ENCODE measurements around the gene PRSS50. TPM values are rescaled to one million over a fixed set of nuclear protein-coding genes. Genes with fewer than 3 reads are reported as not detected.

Gene PRSS50
- total RNA-seq, 1 experiment from 2014 or later: not detected

DNA sequence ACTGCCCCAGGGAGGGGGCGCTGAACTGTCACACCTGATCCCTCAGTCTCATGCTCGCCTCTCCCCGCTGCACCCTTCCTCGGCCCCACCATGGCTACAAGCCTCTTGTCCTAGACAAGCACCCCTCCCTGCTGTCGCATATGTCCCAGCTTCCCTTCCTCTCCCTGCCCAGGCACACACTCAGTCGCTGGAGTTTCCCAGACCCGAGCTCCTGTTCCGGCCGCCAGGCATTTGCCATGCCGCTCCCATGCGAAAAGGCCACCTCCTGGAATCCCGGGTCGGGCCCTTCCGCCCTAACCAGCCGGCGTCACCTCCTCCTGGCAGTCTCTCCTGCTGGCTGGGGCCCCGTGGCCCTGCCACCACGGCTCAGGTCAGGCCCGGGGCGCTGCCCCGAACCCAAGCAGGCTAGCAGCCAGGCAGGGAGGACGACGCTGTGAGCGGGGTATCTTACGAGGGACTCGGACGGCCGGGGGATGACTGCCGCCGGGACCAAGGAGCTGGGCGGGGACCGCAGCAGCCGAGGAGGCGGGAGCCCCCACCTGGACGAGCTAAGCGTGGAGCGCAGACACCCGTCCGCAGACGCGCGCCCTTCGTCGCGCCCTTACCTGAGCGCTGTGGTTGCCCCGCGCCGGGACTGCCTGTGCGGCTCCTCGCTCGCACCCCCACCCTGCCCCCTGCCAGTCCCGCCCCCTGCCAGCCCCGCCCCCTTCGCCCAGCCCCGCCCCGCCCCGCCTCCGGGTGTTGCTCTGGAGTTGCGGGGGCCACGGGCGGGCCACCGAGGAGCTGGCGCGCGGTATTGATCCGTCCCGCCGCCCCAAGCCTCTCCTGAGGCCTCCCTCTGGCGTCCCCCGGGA, 24.4 kb downstream of the PRSS50 start, which contains the start of gene ALS2CL:
Gene ALS2CL (minus strand): TSS at position 642 of the 854 bp plus-strand sequence. CDS start 4,239 bp downstream, outside the sequence.
- DNase-seq (ENCODE audit: low read depth, low spot score): no peak
- TSS peak; percentile 67 for BruUV-seq (replicated peaks)
- H3K79me2 ChIP-seq (ENCODE audit: insufficient read depth, low read length): no peaks in the 10 kb centered on the region
- peak within 1 kb of the TSS; percentile 52 to 67 for H3K4me3 ChIP-seq (replicated peaks in 1 of 2; ENCODE audit: low read depth in 1 of 2, low read length in 2 of 2)
- peak; percentile 68 for ATAC-seq
- H3K27me3 ChIP-seq (ENCODE audit: insufficient read depth, low read length): no peaks in the 10 kb centered on the region
- ChIA-PET CTCF (interaction anchor here (0.9 to 1.3 kb wide), 3 partner anchors 27 to 167 kb away, joined by 3 to 4 read pairs (median 3); no protein-coding TSS in a partner anchor), POLR2A (interaction anchor here (0.6 to 1.2 kb wide), 3 partner anchors 9 to 208 kb away, joined by 3 to 4 read pairs (median 3); no protein-coding TSS in a partner anchor), RAD21 (ENCODE audit: low non-redundant PET in 1 of 2, low total read pairs in 2 of 2, uncharacterized antibody in 2 of 2, unreplicated experiment in 2 of 2) (no interaction called here)
- peak within 1 kb of the TSS; percentile 75 for H3K9ac ChIP-seq (ENCODE audit: low read length)
- peak within 1 kb of the TSS; percentile 79 for H3K27ac ChIP-seq (ENCODE audit: low read depth, low read length)
- no peaks in the 10 kb centered on the region for H3K9me2 ChIP-seq (ENCODE audit: insufficient read depth)
- no peaks in the 10 kb centered on the region for H3K9me3 ChIP-seq (ENCODE audit: control insufficient read depth in 1 of 2, insufficient read depth in 1 of 2, low read depth in 1 of 2, low read length in 2 of 2)
- peak within 1 kb of the TSS; percentile 97 for H3K4me2 ChIP-seq (ENCODE audit: low read length)
- intact Hi-C loops (cut with micrococcal nuclease): no loop called here
- TF ChIP-seq POLR2AphosphoS5 (IDR thresholded peaks at IDR 0.05; ENCODE audit: low read depth, low read length) (peak; percentile 87), FOSL1 (IDR thresholded peaks at IDR 0.05; ENCODE audit: low read depth) (no peak)
- H4K20me1 ChIP-seq (ENCODE audit: insufficient read depth): no peaks in the 10 kb centered on the region
- H3K36me3 ChIP-seq (ENCODE audit: control insufficient read depth in 1 of 2, insufficient read depth in 2 of 2, low read length in 2 of 2): no peaks in the 10 kb centered on the region
- H3K4me1 ChIP-seq (ENCODE audit: control insufficient read depth in 1 of 2, insufficient read depth in 2 of 2, low read length in 2 of 2): peaks cover 31 to 68% of the 10 kb centered on the region in 2 experiments
- H2AFZ ChIP-seq (ENCODE audit: low read depth, low read length, poor library complexity, severe bottlenecking): no peak within 1 kb of the TSS

DNA sequence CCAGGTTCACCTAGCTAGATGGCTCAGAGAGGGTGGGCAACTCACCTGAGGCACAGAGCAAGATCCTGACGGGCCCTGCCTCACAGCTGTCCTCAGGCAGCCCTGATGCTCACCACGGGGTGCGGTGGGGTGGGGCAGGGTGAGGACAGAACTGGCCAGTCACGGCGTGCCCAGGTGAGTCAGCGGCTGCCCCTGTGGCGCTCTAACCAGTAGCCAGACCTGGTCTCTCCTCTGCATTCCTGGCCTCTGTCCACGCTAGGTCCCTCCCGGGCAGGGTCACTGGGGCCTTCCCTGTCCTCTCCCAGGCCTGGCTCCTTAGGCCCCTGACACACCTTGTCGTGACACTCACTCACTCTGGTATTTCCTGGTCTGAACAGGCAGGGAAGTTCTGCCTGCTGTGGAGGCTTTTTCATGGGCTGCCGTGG, 25.1 kb downstream of the PRSS50 start:
- no peak overlapping the region for H2AFZ ChIP-seq (ENCODE audit: low read depth, low read length, poor library complexity, severe bottlenecking)
- H4K20me1 ChIP-seq (ENCODE audit: insufficient read depth): no peaks in the 10 kb centered on the region
- H3K9me3 ChIP-seq (ENCODE audit: control insufficient read depth in 1 of 2, insufficient read depth in 1 of 2, low read depth in 1 of 2, low read length in 2 of 2): no peaks in the 10 kb centered on the region
- no peaks in the 10 kb centered on the region for H3K36me3 ChIP-seq (ENCODE audit: control insufficient read depth in 1 of 2, insufficient read depth in 2 of 2, low read length in 2 of 2)
- no peaks in the 10 kb centered on the region for H3K27me3 ChIP-seq (ENCODE audit: insufficient read depth, low read length)
- peak; percentile 73 for DNase-seq (ENCODE audit: low read depth, low spot score)
- peak overlapping the region; percentile 79 for H3K27ac ChIP-seq (ENCODE audit: low read depth, low read length)
- H3K4me2 ChIP-seq (ENCODE audit: low read length): peak overlapping the region; percentile 97
- ATAC-seq: peak; percentile 69
- intact Hi-C loops (cut with micrococcal nuclease): no loop called here
- peak overlapping the region; percentile 52 to 67 for H3K4me3 ChIP-seq (replicated peaks in 1 of 2; ENCODE audit: low read depth in 1 of 2, low read length in 2 of 2)
- BruUV-seq (replicated peaks): no TSS peak
- peak overlapping the region; percentile 75 for H3K9ac ChIP-seq (ENCODE audit: low read length)
- no peaks in the 10 kb centered on the region for H3K9me2 ChIP-seq (ENCODE audit: insufficient read depth)
- POLR2A ChIA-PET: no interaction called here
- CTCF ChIA-PET: interaction anchor here (1.0 to 1.3 kb wide), 2 partner anchors 17 to 28 kb away, joined by 3 to 4 read pairs; no protein-coding TSS in a partner anchor
- RAD21 ChIA-PET (ENCODE audit: low non-redundant PET in 1 of 2, low total read pairs in 2 of 2, uncharacterized antibody in 2 of 2, unreplicated experiment in 2 of 2): interaction anchor here in 1 of 2 experiments (0.5 kb wide), 1 partner anchor 198 kb away, joined by 4 read pairs; no protein-coding TSS in a partner anchor
- TF ChIP-seq POLR2A (IDR thresholded peaks at IDR 0.05; ENCODE audit: borderline replicate concordance, extremely low read depth, insufficient read depth, insufficient read length) (no peak), TCF7L2 (IDR thresholded peaks at IDR 0.05; ENCODE audit: borderline replicate concordance, extremely low read depth, insufficient read depth, insufficient read length) (peak; percentile 25), EZH2phosphoT487 (IDR thresholded peaks at IDR 0.05; ENCODE audit: borderline replicate concordance) (no peak), POLR2AphosphoS5 (IDR thresholded peaks at IDR 0.05; ENCODE audit: low read depth, low read length) (peak; percentile 72), CEBPB (IDR thresholded peaks at IDR 0.05; ENCODE audit: low read depth) (no peak), YY1 (IDR thresholded peaks at IDR 0.05; ENCODE audit: extremely low read depth, insufficient replicate concordance, low read depth, low read length) (peak; percentile 42), EGR1 (IDR thresholded peaks at IDR 0.05; ENCODE audit: low read depth) (no peak)
- peaks cover 31 to 68% of the 10 kb centered on the region in 2 experiments for H3K4me1 ChIP-seq (ENCODE audit: control insufficient read depth in 1 of 2, insufficient read depth in 2 of 2, low read length in 2 of 2)
- H3K79me2 ChIP-seq (ENCODE audit: insufficient read depth, low read length): no peaks in the 10 kb centered on the region
